Neural cell (in vitro differentiated cells): ENCODE results near the gene CEP350.

Experiments
- EP300 ChIP-seq: fragments of 450-650 bp; conservative IDR thresholded peaks from 2 replicates; pipeline ENCODE4 v1.6.1; 2014; ENCODE audit warnings: antibody characterized with exemption, mild to moderate bottlenecking, moderate library complexity; ENCODE audit not compliant: poor library complexity, severe bottlenecking
- EZH2 ChIP-seq: fragments of 200-600, 300-800 bp; shearing (Covaris generic), sonication (generic); IDR thresholded peaks from 2 replicates; pipeline ENCODE4 v1.6.1; 2014; ENCODE audit warnings: antibody characterized with exemption, low read length, borderline replicate concordance, mild to moderate bottlenecking; ENCODE audit not compliant: insufficient read depth, poor library complexity, severe bottlenecking
- RAD21 ChIP-seq: fragments of 450-650 bp; conservative IDR thresholded peaks from 2 replicates; pipeline ENCODE4 v1.6.1; 2014; ENCODE audit warnings: antibody characterized with exemption, mild to moderate bottlenecking, moderate library complexity
- SMC3 ChIP-seq: fragments of 450-650 bp; conservative IDR thresholded peaks from 2 replicates; pipeline ENCODE4 v1.6.1; 2014; ENCODE audit warnings: antibody characterized with exemption, mild to moderate bottlenecking, moderate library complexity; ENCODE audit not compliant: poor library complexity
- TF ChIP-seq, protein P1 (sequence below): fragments of 450-650 bp; IDR thresholded peaks from 2 replicates; pipeline ENCODE4 v1.5.1; 2014; ENCODE audit warnings: antibody characterized with exemption, mild to moderate bottlenecking, moderate library complexity; ENCODE audit not compliant: poor library complexity, severe bottlenecking
- TF ChIP-seq, protein P2 (sequence below): IDR thresholded peaks from 2 replicates; pipeline ENCODE4 v1.6.1; 2012; ENCODE audit warnings: borderline replicate concordance

- TF ChIP-seq, protein P1, sequence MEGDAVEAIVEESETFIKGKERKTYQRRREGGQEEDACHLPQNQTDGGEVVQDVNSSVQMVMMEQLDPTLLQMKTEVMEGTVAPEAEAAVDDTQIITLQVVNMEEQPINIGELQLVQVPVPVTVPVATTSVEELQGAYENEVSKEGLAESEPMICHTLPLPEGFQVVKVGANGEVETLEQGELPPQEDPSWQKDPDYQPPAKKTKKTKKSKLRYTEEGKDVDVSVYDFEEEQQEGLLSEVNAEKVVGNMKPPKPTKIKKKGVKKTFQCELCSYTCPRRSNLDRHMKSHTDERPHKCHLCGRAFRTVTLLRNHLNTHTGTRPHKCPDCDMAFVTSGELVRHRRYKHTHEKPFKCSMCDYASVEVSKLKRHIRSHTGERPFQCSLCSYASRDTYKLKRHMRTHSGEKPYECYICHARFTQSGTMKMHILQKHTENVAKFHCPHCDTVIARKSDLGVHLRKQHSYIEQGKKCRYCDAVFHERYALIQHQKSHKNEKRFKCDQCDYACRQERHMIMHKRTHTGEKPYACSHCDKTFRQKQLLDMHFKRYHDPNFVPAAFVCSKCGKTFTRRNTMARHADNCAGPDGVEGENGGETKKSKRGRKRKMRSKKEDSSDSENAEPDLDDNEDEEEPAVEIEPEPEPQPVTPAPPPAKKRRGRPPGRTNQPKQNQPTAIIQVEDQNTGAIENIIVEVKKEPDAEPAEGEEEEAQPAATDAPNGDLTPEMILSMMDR = no peak
- TF ChIP-seq, protein P2, sequence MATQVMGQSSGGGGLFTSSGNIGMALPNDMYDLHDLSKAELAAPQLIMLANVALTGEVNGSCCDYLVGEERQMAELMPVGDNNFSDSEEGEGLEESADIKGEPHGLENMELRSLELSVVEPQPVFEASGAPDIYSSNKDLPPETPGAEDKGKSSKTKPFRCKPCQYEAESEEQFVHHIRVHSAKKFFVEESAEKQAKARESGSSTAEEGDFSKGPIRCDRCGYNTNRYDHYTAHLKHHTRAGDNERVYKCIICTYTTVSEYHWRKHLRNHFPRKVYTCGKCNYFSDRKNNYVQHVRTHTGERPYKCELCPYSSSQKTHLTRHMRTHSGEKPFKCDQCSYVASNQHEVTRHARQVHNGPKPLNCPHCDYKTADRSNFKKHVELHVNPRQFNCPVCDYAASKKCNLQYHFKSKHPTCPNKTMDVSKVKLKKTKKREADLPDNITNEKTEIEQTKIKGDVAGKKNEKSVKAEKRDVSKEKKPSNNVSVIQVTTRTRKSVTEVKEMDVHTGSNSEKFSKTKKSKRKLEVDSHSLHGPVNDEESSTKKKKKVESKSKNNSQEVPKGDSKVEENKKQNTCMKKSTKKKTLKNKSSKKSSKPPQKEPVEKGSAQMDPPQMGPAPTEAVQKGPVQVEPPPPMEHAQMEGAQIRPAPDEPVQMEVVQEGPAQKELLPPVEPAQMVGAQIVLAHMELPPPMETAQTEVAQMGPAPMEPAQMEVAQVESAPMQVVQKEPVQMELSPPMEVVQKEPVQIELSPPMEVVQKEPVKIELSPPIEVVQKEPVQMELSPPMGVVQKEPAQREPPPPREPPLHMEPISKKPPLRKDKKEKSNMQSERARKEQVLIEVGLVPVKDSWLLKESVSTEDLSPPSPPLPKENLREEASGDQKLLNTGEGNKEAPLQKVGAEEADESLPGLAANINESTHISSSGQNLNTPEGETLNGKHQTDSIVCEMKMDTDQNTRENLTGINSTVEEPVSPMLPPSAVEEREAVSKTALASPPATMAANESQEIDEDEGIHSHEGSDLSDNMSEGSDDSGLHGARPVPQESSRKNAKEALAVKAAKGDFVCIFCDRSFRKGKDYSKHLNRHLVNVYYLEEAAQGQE = no peak
- TF ChIP-seq EZH2 (no peak), RAD21 (no peak), EP300 (no peak), SMC3 (no peak)
Observed at GRCh38 chr1:180083164-180083563, 128.6 kb downstream of the CEP350 start.
